Loucy (cell line): Measurements from ENCODE around the gene KCNQ5.
A peak's percentile ranks its signal among the peaks of the same experiment; 100 is the strongest.

ENCODE experiments used
- H2AFZ ChIP-seq: fragments of 200-600 bp; sonication (generic); 2 replicates; pipeline ENCODE4 v1.6.0; 2016; ENCODE audit warnings: antibody characterized with exemption, mild to moderate bottlenecking, low read length, moderate library complexity
- H3F3A ChIP-seq: fragments of 200-600 bp; 2 replicates; pipeline ENCODE4 v1.6.0; 2016; ENCODE audit warnings: antibody characterized with exemption, low read depth, mild to moderate bottlenecking
- H3K27me3 ChIP-seq: fragments of 200-600 bp; sonication (generic); 2 replicates; pipeline ENCODE4 v1.6.1; 2014; ENCODE audit warnings: low read length, mild to moderate bottlenecking; ENCODE audit not compliant: insufficient read depth, poor library complexity, severe bottlenecking
- H3K36me3 ChIP-seq: fragments of 200-600 bp; sonication (generic); 2 replicates; pipeline ENCODE4 v1.6.1; 2016; ENCODE audit warnings: low read length; ENCODE audit not compliant: insufficient read depth
- H3K4me1 ChIP-seq: fragments of 200-600 bp; sonication (generic); 2 replicates; pipeline ENCODE4 v1.5.1; 2014; ENCODE audit warnings: low read length, mild to moderate bottlenecking; ENCODE audit not compliant: insufficient read depth, poor library complexity, severe bottlenecking
- H3K4me2 ChIP-seq: fragments of 200-600 bp; sonication (generic); 2 replicates; pipeline ENCODE4 v1.6.0; 2014; ENCODE audit warnings: antibody characterized with exemption, low read length, low read depth, mild to moderate bottlenecking; ENCODE audit not compliant: poor library complexity, severe bottlenecking
- H3K4me3 ChIP-seq: fragments of 200-600 bp; sonication (generic); 2 replicates; pipeline ENCODE4 v1.5.1; 2014; ENCODE audit warnings: low read length, mild to moderate bottlenecking, mixed read lengths; ENCODE audit not compliant: poor library complexity, severe bottlenecking
- H3K79me2 ChIP-seq: fragments of 200-600 bp; sonication (generic); 2 replicates; pipeline ENCODE4 v1.6.1; 2014; ENCODE audit warnings: low read length; ENCODE audit not compliant: insufficient read depth
- H3K9ac ChIP-seq: fragments of 200-600 bp; sonication (generic); 2 replicates; pipeline ENCODE4 v1.6.0; 2014; ENCODE audit warnings: mild to moderate bottlenecking, low read depth, low read length, moderate library complexity; ENCODE audit not compliant: poor library complexity, severe bottlenecking
- H3K9me2 ChIP-seq: fragments of 200-600 bp; sonication (generic); replicated peaks from 2 replicates; pipeline ENCODE4 v1.6.1; 2016; ENCODE audit warnings: low read depth, low read length, mixed read lengths
- H3K9me3 ChIP-seq: fragments of 200-600 bp; sonication (generic); 2 replicates; pipeline ENCODE4 v1.6.1; 2014; ENCODE audit warnings: mild to moderate bottlenecking, antibody characterized with exemption, low read length, low read depth; ENCODE audit not compliant: insufficient read depth
- H4K20me1 ChIP-seq: fragments of 200-600 bp; sonication (generic); 2 replicates; pipeline ENCODE4 v1.6.0; 2014; ENCODE audit warnings: antibody characterized with exemption, low read length, mild to moderate bottlenecking; ENCODE audit not compliant: insufficient read depth, poor library complexity, severe bottlenecking
- EZH2phosphoT487 ChIP-seq: fragments of 200-600 bp; IDR thresholded peaks from 2 replicates; pipeline ENCODE4 v1.6.1; 2018; ENCODE audit warnings: antibody characterized with exemption, mild to moderate bottlenecking, moderate library complexity, borderline replicate concordance
- TF ChIP-seq, protein P1 (sequence below): fragments of 200-600 bp; sonication (generic); conservative IDR thresholded peaks from 2 replicates; pipeline ENCODE4 v1.5.1; 2014; ENCODE audit warnings: mild to moderate bottlenecking, antibody characterized with exemption, low read length

KCNQ5 gene

DNA sequence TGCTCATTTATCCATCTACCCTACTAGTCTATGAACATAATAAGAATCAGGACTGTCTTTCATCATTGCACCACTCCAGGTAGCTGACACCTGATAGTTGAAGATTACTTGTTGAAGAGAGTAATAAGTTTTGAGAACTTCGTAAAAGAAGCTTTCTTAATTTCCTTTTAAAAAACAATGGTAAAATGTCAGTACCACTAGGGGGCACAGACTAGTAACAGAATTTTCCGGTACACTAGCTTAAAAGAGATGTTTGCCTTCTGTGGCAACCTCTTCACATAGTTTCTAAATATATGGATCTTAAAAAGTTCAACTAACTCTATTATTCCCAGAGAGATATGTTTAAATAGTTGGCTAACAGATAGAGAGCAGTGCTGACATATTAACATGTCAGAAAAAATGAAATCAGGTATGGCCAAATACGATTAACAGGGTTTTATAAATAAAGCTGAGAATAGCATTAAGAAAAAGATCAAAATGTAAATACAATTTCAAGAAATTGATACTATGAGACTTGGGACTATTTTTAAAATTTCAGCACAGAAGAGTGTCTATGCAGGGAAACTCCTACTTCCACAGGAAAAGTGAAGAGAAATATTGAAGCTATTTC is 5.4 kb upstream of the KCNQ5 start:
- no peaks in the 10 kb centered on the region for H3K4me1 ChIP-seq
- no peaks in the 10 kb centered on the region for H3K79me2 ChIP-seq
- no peaks in the 10 kb centered on the region for H3K9me2 ChIP-seq
- H4K20me1 ChIP-seq = no peaks in the 10 kb centered on the region
- no peaks in the 10 kb centered on the region for H3K36me3 ChIP-seq
- H3K27me3 ChIP-seq = no peaks in the 10 kb centered on the region
- TF ChIP-seq, protein P1, sequence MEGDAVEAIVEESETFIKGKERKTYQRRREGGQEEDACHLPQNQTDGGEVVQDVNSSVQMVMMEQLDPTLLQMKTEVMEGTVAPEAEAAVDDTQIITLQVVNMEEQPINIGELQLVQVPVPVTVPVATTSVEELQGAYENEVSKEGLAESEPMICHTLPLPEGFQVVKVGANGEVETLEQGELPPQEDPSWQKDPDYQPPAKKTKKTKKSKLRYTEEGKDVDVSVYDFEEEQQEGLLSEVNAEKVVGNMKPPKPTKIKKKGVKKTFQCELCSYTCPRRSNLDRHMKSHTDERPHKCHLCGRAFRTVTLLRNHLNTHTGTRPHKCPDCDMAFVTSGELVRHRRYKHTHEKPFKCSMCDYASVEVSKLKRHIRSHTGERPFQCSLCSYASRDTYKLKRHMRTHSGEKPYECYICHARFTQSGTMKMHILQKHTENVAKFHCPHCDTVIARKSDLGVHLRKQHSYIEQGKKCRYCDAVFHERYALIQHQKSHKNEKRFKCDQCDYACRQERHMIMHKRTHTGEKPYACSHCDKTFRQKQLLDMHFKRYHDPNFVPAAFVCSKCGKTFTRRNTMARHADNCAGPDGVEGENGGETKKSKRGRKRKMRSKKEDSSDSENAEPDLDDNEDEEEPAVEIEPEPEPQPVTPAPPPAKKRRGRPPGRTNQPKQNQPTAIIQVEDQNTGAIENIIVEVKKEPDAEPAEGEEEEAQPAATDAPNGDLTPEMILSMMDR = peak; percentile 65
- no peak for TF ChIP-seq EZH2phosphoT487
- H3K9me3 ChIP-seq = no peaks in the 10 kb centered on the region
- no peak overlapping the region for H3K9ac ChIP-seq
- H3K4me3 ChIP-seq = no peak overlapping the region
- H3F3A ChIP-seq = no peaks in the 10 kb centered on the region
- H3K4me2 ChIP-seq = no peak overlapping the region
- H2AFZ ChIP-seq = peak overlapping the region; percentile 54

DNA sequence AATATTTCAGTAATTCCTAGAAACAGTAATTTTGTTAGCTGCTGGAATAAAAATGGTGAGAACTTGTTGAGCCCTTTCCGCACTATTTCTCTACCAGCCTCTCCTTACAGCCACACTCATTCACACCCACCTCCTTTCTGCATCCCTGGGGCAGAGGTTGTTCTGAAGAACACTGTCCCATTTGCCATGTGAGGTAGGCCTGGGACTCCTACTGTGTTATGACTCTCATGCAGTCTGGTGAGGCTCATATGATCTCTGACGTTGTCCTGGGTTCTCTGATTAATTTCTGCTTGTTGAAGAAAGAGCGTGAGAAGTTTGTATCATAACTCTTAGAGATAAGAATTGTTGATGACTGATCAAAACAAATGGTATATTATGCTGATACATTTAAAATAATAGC is 4.1 kb upstream of the KCNQ5 start:
- H2AFZ ChIP-seq = no peak overlapping the region

DNA sequence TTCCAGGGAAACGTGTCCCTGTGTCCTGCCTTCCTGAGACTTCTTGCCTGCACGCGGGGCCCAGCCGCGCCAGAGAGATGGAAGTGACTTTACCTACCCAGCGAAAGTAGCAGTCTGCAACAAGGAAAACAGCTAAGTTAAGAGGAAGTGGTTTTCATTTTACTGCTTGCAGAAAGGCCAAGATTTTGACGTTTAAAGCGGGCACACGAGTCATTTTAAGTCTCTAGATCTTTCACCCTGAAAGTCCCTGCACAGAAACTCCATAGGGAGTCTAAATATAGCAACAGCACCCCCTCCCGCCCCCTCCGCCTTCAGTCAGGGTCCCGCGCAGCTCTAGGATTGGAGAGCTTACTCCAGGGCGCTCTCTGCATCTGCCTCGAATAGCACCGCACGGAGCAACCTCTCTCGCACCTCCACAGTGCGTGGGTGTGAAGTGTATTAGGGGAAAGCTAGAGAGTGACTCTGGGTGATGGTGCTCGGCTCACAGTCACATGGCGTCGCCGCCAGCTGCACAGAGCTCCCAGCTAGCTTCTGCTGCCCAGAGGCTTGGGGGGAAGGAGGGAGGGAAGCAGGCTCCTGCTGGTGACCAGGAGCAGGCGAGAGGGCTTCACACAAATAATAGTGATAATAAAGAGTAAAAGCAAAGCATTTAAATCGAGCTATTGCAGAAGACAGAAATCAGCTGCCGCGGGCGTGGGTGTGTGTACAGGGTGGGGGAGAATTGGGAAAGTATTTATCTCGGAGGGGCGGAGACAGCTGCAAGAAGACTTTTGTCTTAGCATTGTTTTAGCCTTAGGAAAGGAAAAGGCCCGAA is 1.8 kb upstream of the KCNQ5 start:
- no peaks in the 10 kb centered on the region for H3K27me3 ChIP-seq
- no peak overlapping the region for H3K9ac ChIP-seq
- no peaks in the 10 kb centered on the region for H3K36me3 ChIP-seq
- H3K9me3 ChIP-seq = no peaks in the 10 kb centered on the region
- TF ChIP-seq, protein P1 = no peak
- TF ChIP-seq EZH2phosphoT487 = no peak
- no peaks in the 10 kb centered on the region for H4K20me1 ChIP-seq
- no peak overlapping the region for H2AFZ ChIP-seq
- no peaks in the 10 kb centered on the region for H3K4me1 ChIP-seq
- no peaks in the 10 kb centered on the region for H3K9me2 ChIP-seq
- H3K4me2 ChIP-seq = no peak overlapping the region
- no peaks in the 10 kb centered on the region for H3F3A ChIP-seq
- no peak overlapping the region for H3K4me3 ChIP-seq
- no peaks in the 10 kb centered on the region for H3K79me2 ChIP-seq

More for the DNA sequence above, 4.1 kb upstream of the KCNQ5 start:
- H3K4me3 ChIP-seq = no peak overlapping the region
- H3K4me1 ChIP-seq = no peaks in the 10 kb centered on the region
- TF ChIP-seq, protein P1 = no peak
- no peak for TF ChIP-seq EZH2phosphoT487
- no peak overlapping the region for H3K9ac ChIP-seq
- H3K9me3 ChIP-seq = no peaks in the 10 kb centered on the region
- H3K79me2 ChIP-seq = no peaks in the 10 kb centered on the region
- H4K20me1 ChIP-seq = no peaks in the 10 kb centered on the region
- no peaks in the 10 kb centered on the region for H3K9me2 ChIP-seq
- H3F3A ChIP-seq = no peaks in the 10 kb centered on the region
- no peaks in the 10 kb centered on the region for H3K27me3 ChIP-seq
- no peaks in the 10 kb centered on the region for H3K36me3 ChIP-seq
- H3K4me2 ChIP-seq = no peak overlapping the region
